ENCODE measurements around the gene CORO7. TPM values are rescaled to one million over a fixed set of nuclear protein-coding genes. Genes with fewer than 3 reads are reported as not detected.

Gene CORO7
- total RNA-seq, 2 donors from 2014 or later = 140 to 166 TPM

DNA sequence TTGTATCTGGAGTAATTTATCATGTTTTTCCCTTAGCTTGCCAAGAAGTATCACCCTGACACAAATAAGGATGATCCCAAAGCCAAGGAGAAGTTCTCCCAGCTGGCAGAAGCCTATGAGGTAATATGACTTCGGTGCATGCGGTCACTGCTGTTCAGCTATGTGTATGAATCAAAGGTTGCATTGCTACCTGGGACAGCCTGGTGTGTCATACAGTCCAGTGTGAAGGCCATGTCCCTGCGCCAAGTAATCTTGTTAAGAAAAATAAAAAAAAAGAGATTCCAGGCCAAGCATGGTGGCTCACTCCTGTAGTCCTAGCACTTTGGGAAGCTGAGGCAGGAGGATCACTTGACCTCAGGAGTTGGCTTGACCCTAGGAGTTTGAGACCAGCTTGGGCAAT is 21.0 kb upstream of the CORO7 start:
- Mint-ChIP-seq H3K27me3 (no peaks in the 10 kb centered on the region), H3K27ac (no peak overlapping the region), H3K4me3 (no peak overlapping the region), H3K9me3 (no peaks in the 10 kb centered on the region), H3K36me3 (peaks cover 39% of the 10 kb centered on the region), H3K4me1 (ENCODE audit: low read depth in 2 of 2) (peaks cover 0 to 9% of the 10 kb centered on the region in 2 donors)
- ATAC-seq = no peak
- no peak for DNase-seq (ENCODE audit: low spot score)

DNA sequence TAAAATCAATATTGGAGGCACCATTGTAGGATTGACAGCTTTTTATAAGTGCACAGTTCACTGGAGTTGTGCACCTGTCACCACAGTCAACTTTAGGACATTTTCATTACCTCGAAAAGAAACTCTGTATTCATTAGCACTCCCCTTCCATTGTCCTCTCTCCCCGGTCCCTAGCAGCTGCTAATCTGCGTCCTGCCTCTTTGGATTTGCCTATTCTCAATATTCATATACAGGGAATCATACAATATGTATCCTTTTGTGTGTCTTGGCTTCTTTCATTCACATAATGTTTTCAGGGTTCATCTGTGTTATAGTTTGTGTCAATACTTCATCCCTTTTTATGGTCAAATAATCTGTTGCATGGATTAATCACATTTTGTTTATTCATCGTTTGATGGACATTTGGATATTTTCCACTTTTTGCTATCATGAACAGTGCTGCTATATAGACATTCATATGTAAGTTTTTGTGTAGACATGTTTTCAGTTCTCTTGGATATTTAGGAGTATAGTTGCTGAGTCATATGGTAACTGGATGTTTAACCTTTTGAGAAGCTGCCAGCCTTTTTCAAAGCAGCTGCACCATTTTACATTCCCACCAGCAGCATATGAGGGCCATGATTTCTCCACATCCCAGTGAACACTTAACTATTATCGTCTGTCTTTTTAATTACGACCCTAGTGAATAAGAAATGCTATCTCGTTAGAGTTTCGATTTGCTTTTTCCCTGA is 19.1 kb upstream of the CORO7 start:
- H3K9me3 Mint-ChIP-seq = no peaks in the 10 kb centered on the region
- no peak overlapping the region for H3K27ac Mint-ChIP-seq
- peaks cover 0 to 14% of the 10 kb centered on the region in 2 donors for H3K4me1 Mint-ChIP-seq (ENCODE audit: low read depth in 2 of 2)

GRCh38 chr16:4433914-4434787 is 17.8 kb upstream of the CORO7 start:
- ATAC-seq (no peak), DNase-seq (ENCODE audit: low spot score) (no peak)
- Mint-ChIP-seq H3K9me3 (no peaks in the 10 kb centered on the region), H3K27ac (peak overlapping the region in 1 of 2 donors; percentile 36), H3K4me3 (no peak overlapping the region), H3K27me3 (no peaks in the 10 kb centered on the region), H3K4me1 (ENCODE audit: low read depth in 2 of 2) (peaks cover 0 to 14% of the 10 kb centered on the region in 2 donors), H3K36me3 (peaks cover 32% of the 10 kb centered on the region)

More for the DNA sequence above, 19.1 kb upstream of the CORO7 start:
- H3K27me3 Mint-ChIP-seq = no peaks in the 10 kb centered on the region
- DNase-seq (ENCODE audit: low spot score) (no peak), ATAC-seq (no peak)
- peaks cover 32% of the 10 kb centered on the region for H3K36me3 Mint-ChIP-seq
- H3K4me3 Mint-ChIP-seq = no peak overlapping the region

GRCh38 chr16:4433228-4433627 is 16.8 kb upstream of the CORO7 start:
- DNase-seq (ENCODE audit: low spot score) (no peak), ATAC-seq (no peak)
- H3K4me1 Mint-ChIP-seq (ENCODE audit: low read depth in 2 of 2) = peaks cover 4 to 17% of the 10 kb centered on the region in 2 donors

GRCh38 chr16:4431023-4431422 is 14.6 kb upstream of the CORO7 start:
- Mint-ChIP-seq H3K9me3 (no peaks in the 10 kb centered on the region), H3K36me3 (peaks cover 35% of the 10 kb centered on the region), H3K27ac (peak overlapping the region in 1 of 2 donors; percentile 21), H3K4me3 (no peak overlapping the region), H3K27me3 (no peaks in the 10 kb centered on the region), H3K4me1 (ENCODE audit: low read depth in 2 of 2) (peaks cover 20 to 33% of the 10 kb centered on the region in 2 donors)
- no peak for ATAC-seq
- no peak for DNase-seq (ENCODE audit: low spot score)

More at GRCh38 chr16:4433228-4433627, 16.8 kb upstream of the CORO7 start:
- Mint-ChIP-seq H3K4me3 (no peak overlapping the region), H3K9me3 (no peaks in the 10 kb centered on the region), H3K27ac (no peak overlapping the region), H3K36me3 (peaks cover 32% of the 10 kb centered on the region), H3K27me3 (no peaks in the 10 kb centered on the region)

DNA sequence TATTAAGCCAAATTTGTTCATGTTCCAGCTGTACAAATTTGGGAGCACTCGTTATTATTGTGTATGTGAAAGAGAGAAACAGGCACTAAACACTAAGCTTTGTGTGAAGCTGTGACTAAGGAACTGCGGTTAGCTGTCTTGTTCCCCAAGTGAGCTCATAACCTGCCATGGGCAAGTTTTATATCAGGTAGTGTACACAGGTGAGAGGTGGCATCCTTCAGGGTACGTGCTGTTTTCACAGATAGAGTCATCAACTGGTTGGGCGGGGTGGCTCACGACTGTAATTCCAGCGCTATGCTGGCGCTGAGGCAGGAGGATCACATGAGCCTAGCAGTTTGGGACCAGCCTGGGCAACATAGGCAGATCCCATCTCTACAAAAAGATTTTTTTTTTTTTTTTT is 12.1 kb upstream of the CORO7 start:
- H3K36me3 Mint-ChIP-seq = peaks cover 15% of the 10 kb centered on the region
- H3K4me3 Mint-ChIP-seq = no peak overlapping the region
- ATAC-seq (no peak), DNase-seq (ENCODE audit: low spot score) (no peak)
- no peaks in the 10 kb centered on the region for H3K9me3 Mint-ChIP-seq
- H3K4me1 Mint-ChIP-seq (ENCODE audit: low read depth in 2 of 2) = peaks cover 26 to 34% of the 10 kb centered on the region in 2 donors
- no peaks in the 10 kb centered on the region for H3K27me3 Mint-ChIP-seq
- peak overlapping the region in 1 of 2 donors; percentile 70 for H3K27ac Mint-ChIP-seq

DNA sequence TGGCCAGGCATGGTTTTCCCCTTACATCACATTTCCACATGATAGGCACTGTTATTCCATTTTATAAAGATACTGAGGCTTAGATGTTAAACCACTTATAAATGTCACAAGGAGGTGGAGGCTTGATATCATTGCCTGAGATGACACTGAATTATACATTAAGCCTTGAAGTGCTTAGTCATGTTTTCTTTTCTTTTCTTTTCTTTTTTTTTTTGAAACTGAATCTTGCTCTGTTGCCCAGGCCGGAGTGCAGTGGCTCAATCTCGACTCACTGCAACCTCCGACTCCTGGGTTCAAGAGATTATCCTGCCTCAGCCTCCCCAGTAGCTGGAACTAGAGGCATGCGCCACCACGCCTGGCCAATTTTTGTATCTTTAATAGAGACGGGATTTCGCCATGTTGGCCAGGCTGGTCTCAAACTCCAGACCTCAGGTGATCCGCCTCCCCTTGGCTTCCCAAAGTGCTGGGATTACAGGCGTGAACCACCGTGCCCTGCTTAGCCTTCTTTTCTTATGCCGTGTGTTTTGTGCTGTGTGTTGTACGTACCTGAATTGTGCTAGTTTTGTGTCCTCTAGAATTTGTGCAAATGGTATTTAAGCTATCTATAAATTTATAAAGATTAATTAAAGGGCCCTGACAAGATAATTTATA is 10.5 kb upstream of the CORO7 start:
- Mint-ChIP-seq H3K27me3 (no peaks in the 10 kb centered on the region), H3K9me3 (no peaks in the 10 kb centered on the region), H3K4me1 (ENCODE audit: low read depth in 2 of 2) (peaks cover 26 to 30% of the 10 kb centered on the region in 2 donors), H3K27ac (peak overlapping the region; percentile 98 to 99), H3K36me3 (peaks cover 10% of the 10 kb centered on the region), H3K4me3 (peak overlapping the region; percentile 93)
- ATAC-seq (no peak), DNase-seq (ENCODE audit: low spot score) (no peak)

GRCh38 chr16:4426021-4426684 is 9.8 kb upstream of the CORO7 start:
- Mint-ChIP-seq H3K4me3 (peak overlapping the region; percentile 93), H3K27ac (peak overlapping the region; percentile 98 to 99)

DNA sequence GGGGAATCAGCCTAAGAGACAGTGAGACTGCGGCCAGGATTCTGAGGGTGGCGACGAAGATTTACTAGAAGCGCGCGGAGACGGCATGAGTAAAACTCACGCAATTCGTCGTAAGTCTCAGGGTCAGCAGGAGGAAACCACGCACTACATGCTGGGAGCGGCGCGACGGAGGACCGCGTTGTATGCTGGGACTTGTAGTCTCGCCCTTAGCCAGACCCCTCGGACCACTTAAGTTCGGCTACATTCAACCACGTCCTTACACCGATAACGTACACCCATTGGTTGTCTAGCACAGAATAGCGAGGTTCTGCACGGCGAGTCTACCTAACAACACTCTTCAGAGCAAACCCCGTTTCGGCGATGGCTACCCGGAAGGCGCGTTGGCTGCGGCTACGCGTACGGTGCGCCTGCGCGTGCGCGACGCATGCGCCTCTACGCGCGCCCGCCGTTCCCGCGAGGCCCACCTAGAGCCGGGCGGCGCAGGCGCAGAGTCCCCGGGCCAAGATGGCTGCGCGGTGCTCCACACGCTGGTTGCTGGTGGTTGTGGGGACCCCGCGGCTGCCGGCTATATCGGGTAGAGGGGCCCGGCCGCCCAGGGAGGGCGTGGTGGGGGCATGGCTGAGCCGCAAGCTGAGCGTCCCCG is 9.1 kb upstream of the CORO7 start, which contains the start of gene DNAJA3:
DNAJA3 (plus strand) TSS at position 491 of the 643 bp plus-strand sequence; CDS start at position 505, 14 bp downstream.
- Mint-ChIP-seq H3K4me3 (peak within 1 kb of the TSS; percentile 93), H3K27ac (peak within 1 kb of the TSS; percentile 98 to 99), H3K4me1 (ENCODE audit: low read depth in 2 of 2) (peaks cover 25 to 26% of the 10 kb centered on the region in 2 donors), H3K36me3 (peaks cover 10% of the 10 kb centered on the region), H3K9me3 (no peaks in the 10 kb centered on the region), H3K27me3 (no peaks in the 10 kb centered on the region)
- DNase-seq (ENCODE audit: low spot score) (peak; percentile 95), ATAC-seq (peak; percentile 97 to 98)

More at GRCh38 chr16:4426021-4426684, 9.8 kb upstream of the CORO7 start:
- no peaks in the 10 kb centered on the region for H3K9me3 Mint-ChIP-seq
- H3K27me3 Mint-ChIP-seq = no peaks in the 10 kb centered on the region
- ATAC-seq = peak; percentile 2 to 29
- DNase-seq (ENCODE audit: low spot score) = no peak
- peaks cover 10% of the 10 kb centered on the region for H3K36me3 Mint-ChIP-seq
- H3K4me1 Mint-ChIP-seq (ENCODE audit: low read depth in 2 of 2) = peaks cover 26% of the 10 kb centered on the region in 2 donors

DNA sequence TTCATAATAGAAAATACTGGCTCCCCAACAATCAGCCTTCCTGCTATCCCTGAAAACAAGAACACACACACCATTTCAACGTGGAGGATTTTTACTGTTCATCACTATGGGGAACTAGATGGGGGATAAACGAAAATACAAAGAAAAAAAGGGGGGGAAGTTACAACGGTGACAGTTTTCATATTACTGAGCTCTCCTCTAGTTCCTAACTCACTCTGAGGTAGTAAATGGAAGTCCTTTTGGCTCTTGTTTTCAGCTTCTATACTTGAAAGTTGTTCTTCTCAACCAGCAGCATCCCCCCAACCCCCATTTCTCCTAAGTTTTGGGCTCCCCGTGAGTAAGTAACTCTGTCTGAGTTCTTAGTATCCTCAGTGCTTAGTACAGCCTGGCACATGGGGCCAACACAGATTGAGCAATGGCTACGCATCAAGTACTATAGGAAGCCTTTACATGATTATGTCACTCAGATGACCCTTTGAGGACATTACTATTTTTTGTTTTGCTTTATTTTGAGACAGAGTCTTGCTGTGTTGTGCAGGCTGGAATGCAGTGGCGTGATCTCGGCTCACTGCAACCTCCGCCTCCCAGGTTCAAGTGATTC is 4.2 kb upstream of the CORO7 start:
- Mint-ChIP-seq H3K27ac (no peak overlapping the region), H3K9me3 (no peaks in the 10 kb centered on the region), H3K4me3 (no peak overlapping the region), H3K36me3 (peaks cover under 1% of the 10 kb centered on the region), H3K27me3 (no peaks in the 10 kb centered on the region), H3K4me1 (ENCODE audit: low read depth in 2 of 2) (peaks cover 7 to 9% of the 10 kb centered on the region in 2 donors)
- DNase-seq (ENCODE audit: low spot score) = no peak
- no peak for ATAC-seq

DNA sequence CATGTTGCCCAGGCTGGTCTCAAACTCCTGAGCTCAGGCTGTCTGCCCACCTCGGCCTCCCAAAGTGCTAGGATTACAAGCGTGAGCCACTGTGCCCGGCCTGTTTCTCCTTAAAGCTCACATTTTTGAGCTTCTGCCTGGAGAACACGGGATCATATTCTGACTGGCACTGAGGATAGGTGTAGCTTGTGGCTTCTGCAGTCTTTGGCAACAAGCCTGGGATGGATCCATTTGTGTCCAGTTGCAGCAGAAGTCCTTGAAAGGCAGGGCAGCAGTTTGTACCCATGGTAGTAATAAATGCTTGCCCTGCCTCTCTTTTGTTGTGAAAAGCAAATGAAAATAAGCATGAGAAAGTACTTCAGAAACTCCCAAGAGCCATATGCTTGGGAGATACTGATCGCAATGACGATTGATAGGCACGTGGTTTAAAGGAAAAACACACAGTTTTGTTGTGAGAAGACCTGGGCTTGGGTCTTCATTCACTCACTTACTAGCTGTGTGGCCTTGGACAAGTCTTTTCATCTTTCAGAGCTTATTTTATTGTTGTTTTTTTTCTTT is 3.1 kb upstream of the CORO7 start:
- Mint-ChIP-seq H3K4me3 (no peak overlapping the region), H3K27me3 (no peaks in the 10 kb centered on the region), H3K27ac (no peak overlapping the region), H3K9me3 (no peaks in the 10 kb centered on the region), H3K4me1 (ENCODE audit: low read depth in 2 of 2) (peaks cover 13 to 16% of the 10 kb centered on the region in 2 donors), H3K36me3 (peaks cover 6% of the 10 kb centered on the region)
- no peak for DNase-seq (ENCODE audit: low spot score)
- no peak for ATAC-seq

- no peaks in the 10 kb centered on the region for H3K27me3 Mint-ChIP-seq
- no peaks in the 10 kb centered on the region for H3K9me3 Mint-ChIP-seq
- peak overlapping the region; percentile 90 to 98 for H3K27ac Mint-ChIP-seq
- peaks cover 10% of the 10 kb centered on the region for H3K36me3 Mint-ChIP-seq
- peak overlapping the region; percentile 98 for H3K4me3 Mint-ChIP-seq
- H3K4me1 Mint-ChIP-seq (ENCODE audit: low read depth in 2 of 2) = peaks cover 28% of the 10 kb centered on the region in 2 donors
- DNase-seq (ENCODE audit: low spot score) (peak; percentile 74), ATAC-seq (peak; percentile 21 to 49)
These were observed 727 bp downstream of the CORO7 start for GRCh38 chr16:4415538-4416199.

Data from natural killer cell treated with Interleukin-12 subunit alpha and Interleukin-12 subunit beta and Interleukin-15 and Interleukin-18, amount 100 ng/mL, for 72 hours (primary cell).